Stimulated activated naive CD8-positive, alpha-beta T cell treated with anti-CD3 and anti-CD28 coated beads, Interleukin-15, Interleukin-2, amounts not matched to agents 100 ng/mL and 50 ng/mL, for 24 hours (primary cell): ENCODE measurements around the gene CPLX1.

Source experiments
- H3K27ac Mint-ChIP-seq: one replicate; pipeline ENCODE4 v1.8.0; 2021; ENCODE audit warnings: mild to moderate bottlenecking, mixed read lengths
- H3K27me3 Mint-ChIP-seq: one replicate; pipeline ENCODE4 v1.8.0; 2021; ENCODE audit warnings: mixed read lengths
- H3K36me3 Mint-ChIP-seq: one replicate; pipeline ENCODE4 v1.8.0; 2021; ENCODE audit warnings: low read depth, mixed read lengths
- H3K4me1 Mint-ChIP-seq: one replicate; pipeline ENCODE4 v1.8.0; 2021; ENCODE audit warnings: low read depth, mixed read lengths
- H3K4me3 Mint-ChIP-seq: one replicate; pipeline ENCODE4 v1.8.0; 2021; ENCODE audit warnings: mild to moderate bottlenecking, mixed read lengths
- H3K9me3 Mint-ChIP-seq: one replicate; pipeline ENCODE4 v1.8.0; 2021; ENCODE audit warnings: mixed read lengths

CPLX1 gene

GRCh38 chr4:801436-802124, 24.3 kb downstream of the CPLX1 start:
- no peak overlapping the region for H3K27ac Mint-ChIP-seq
- no peak overlapping the region for H3K4me3 Mint-ChIP-seq

GRCh38 chr4:797066-797465, 28.9 kb downstream of the CPLX1 start:
- Mint-ChIP-seq H3K27ac (no peak overlapping the region), H3K9me3 (no peaks in the 10 kb centered on the region), H3K27me3 (peaks cover 32% of the 10 kb centered on the region), H3K4me3 (no peak overlapping the region), H3K36me3 (no peaks in the 10 kb centered on the region), H3K4me1 (peaks cover 37% of the 10 kb centered on the region)

More at GRCh38 chr4:801436-802124, 24.3 kb downstream of the CPLX1 start:
- H3K9me3 Mint-ChIP-seq = no peaks in the 10 kb centered on the region
- H3K36me3 Mint-ChIP-seq = no peaks in the 10 kb centered on the region
- H3K27me3 Mint-ChIP-seq = peaks cover 8% of the 10 kb centered on the region
- peaks cover 17% of the 10 kb centered on the region for H3K4me1 Mint-ChIP-seq

- no peak overlapping the region for H3K4me3 Mint-ChIP-seq
- no peaks in the 10 kb centered on the region for H3K36me3 Mint-ChIP-seq
- no peak overlapping the region for H3K27ac Mint-ChIP-seq
- H3K9me3 Mint-ChIP-seq = no peaks in the 10 kb centered on the region
- H3K27me3 Mint-ChIP-seq = peaks cover 32% of the 10 kb centered on the region
- H3K4me1 Mint-ChIP-seq = peaks cover 37% of the 10 kb centered on the region
Observed at GRCh38 chr4:796206-796605, 29.7 kb downstream of the CPLX1 start.

GRCh38 chr4:795726-796119, 30.2 kb downstream of the CPLX1 start:
- H3K27me3 Mint-ChIP-seq = peaks cover 34% of the 10 kb centered on the region
- no peaks in the 10 kb centered on the region for H3K9me3 Mint-ChIP-seq
- H3K27ac Mint-ChIP-seq = no peak overlapping the region
- H3K36me3 Mint-ChIP-seq = no peaks in the 10 kb centered on the region
- H3K4me1 Mint-ChIP-seq = peaks cover 37% of the 10 kb centered on the region
- no peak overlapping the region for H3K4me3 Mint-ChIP-seq

GRCh38 chr4:794900-795725, 30.8 kb downstream of the CPLX1 start:
- Mint-ChIP-seq H3K9me3 (no peaks in the 10 kb centered on the region), H3K27me3 (peaks cover 37% of the 10 kb centered on the region), H3K27ac (no peak overlapping the region), H3K4me1 (peaks cover 36% of the 10 kb centered on the region), H3K4me3 (peak overlapping the region; percentile 43), H3K36me3 (no peaks in the 10 kb centered on the region)

GRCh38 chr4:793941-794621, 31.8 kb downstream of the CPLX1 start:
- H3K4me3 Mint-ChIP-seq = no peak overlapping the region
- H3K9me3 Mint-ChIP-seq = no peaks in the 10 kb centered on the region
- H3K4me1 Mint-ChIP-seq = peaks cover 26% of the 10 kb centered on the region
- H3K27me3 Mint-ChIP-seq = peaks cover 37% of the 10 kb centered on the region
- H3K27ac Mint-ChIP-seq = no peak overlapping the region
- H3K36me3 Mint-ChIP-seq = no peaks in the 10 kb centered on the region

- H3K9me3 Mint-ChIP-seq = no peaks in the 10 kb centered on the region
- H3K4me1 Mint-ChIP-seq = peaks cover 20% of the 10 kb centered on the region
- H3K36me3 Mint-ChIP-seq = no peaks in the 10 kb centered on the region
- H3K27ac Mint-ChIP-seq = no peak overlapping the region
- H3K4me3 Mint-ChIP-seq = peak overlapping the region; percentile 44
- peaks cover 37% of the 10 kb centered on the region for H3K27me3 Mint-ChIP-seq
Observed at GRCh38 chr4:793093-793861, 32.7 kb downstream of the CPLX1 start.

- Mint-ChIP-seq H3K4me3 (peak overlapping the region; percentile 44), H3K36me3 (no peaks in the 10 kb centered on the region), H3K27me3 (peaks cover 37% of the 10 kb centered on the region), H3K27ac (no peak overlapping the region), H3K9me3 (no peaks in the 10 kb centered on the region), H3K4me1 (peaks cover 20% of the 10 kb centered on the region)
Observed at GRCh38 chr4:792626-793092, 33.3 kb downstream of the CPLX1 start.

- H3K4me1 Mint-ChIP-seq = peaks cover 24% of the 10 kb centered on the region
- H3K9me3 Mint-ChIP-seq = no peaks in the 10 kb centered on the region
- H3K36me3 Mint-ChIP-seq = no peaks in the 10 kb centered on the region
- H3K4me3 Mint-ChIP-seq = no peak overlapping the region
- peaks cover 41% of the 10 kb centered on the region for H3K27me3 Mint-ChIP-seq
- no peak overlapping the region for H3K27ac Mint-ChIP-seq
Observed at GRCh38 chr4:791898-792625, 33.9 kb downstream of the CPLX1 start.

GRCh38 chr4:791252-791897, 34.6 kb downstream of the CPLX1 start:
- Mint-ChIP-seq H3K36me3 (no peaks in the 10 kb centered on the region), H3K27ac (no peak overlapping the region), H3K4me3 (no peak overlapping the region), H3K9me3 (no peaks in the 10 kb centered on the region), H3K27me3 (peaks cover 38% of the 10 kb centered on the region), H3K4me1 (peaks cover 24% of the 10 kb centered on the region)

GRCh38 chr4:790466-790820, 35.5 kb downstream of the CPLX1 start:
- peaks cover 40% of the 10 kb centered on the region for H3K27me3 Mint-ChIP-seq
- H3K4me3 Mint-ChIP-seq = no peak overlapping the region
- H3K4me1 Mint-ChIP-seq = peaks cover 24% of the 10 kb centered on the region

GRCh38 chr4:789571-790465, 36.1 kb downstream of the CPLX1 start:
- Mint-ChIP-seq H3K36me3 (no peaks in the 10 kb centered on the region), H3K27ac (no peak overlapping the region), H3K4me1 (peaks cover 25% of the 10 kb centered on the region), H3K4me3 (no peak overlapping the region), H3K9me3 (no peaks in the 10 kb centered on the region), H3K27me3 (peaks cover 44% of the 10 kb centered on the region)

More at GRCh38 chr4:790466-790820, 35.5 kb downstream of the CPLX1 start:
- H3K27ac Mint-ChIP-seq = no peak overlapping the region
- H3K9me3 Mint-ChIP-seq = no peaks in the 10 kb centered on the region
- H3K36me3 Mint-ChIP-seq = no peaks in the 10 kb centered on the region
